OCI-LY3 (cell line): Measurements from ENCODE around the gene FBXO45.
"Not testable (repeated sequence)": the region's sequence is repeated elsewhere in the genome, so short reads cannot be mapped to it uniquely, and the experiment has no call there.

Experiments used
- EZH2phosphoT487 ChIP-seq: fragments of 200-600 bp; shearing (Covaris generic); IDR thresholded peaks from 2 replicates; pipeline ENCODE4 v1.6.1; 2018; ENCODE audit warnings: antibody characterized with exemption, mixed run types, low read depth
- TF ChIP-seq, protein P1 (sequence below): fragments of 200-600, 300-600 bp; sonication (generic); IDR thresholded peaks from 2 replicates; pipeline ENCODE4 v1.5.1; 2014; ENCODE audit warnings: antibody characterized with exemption, low read length, low read depth

GRCh38 chr3:196619627-196620026 is 51.2 kb downstream of the FBXO45 start:
- TF ChIP-seq, protein P1, sequence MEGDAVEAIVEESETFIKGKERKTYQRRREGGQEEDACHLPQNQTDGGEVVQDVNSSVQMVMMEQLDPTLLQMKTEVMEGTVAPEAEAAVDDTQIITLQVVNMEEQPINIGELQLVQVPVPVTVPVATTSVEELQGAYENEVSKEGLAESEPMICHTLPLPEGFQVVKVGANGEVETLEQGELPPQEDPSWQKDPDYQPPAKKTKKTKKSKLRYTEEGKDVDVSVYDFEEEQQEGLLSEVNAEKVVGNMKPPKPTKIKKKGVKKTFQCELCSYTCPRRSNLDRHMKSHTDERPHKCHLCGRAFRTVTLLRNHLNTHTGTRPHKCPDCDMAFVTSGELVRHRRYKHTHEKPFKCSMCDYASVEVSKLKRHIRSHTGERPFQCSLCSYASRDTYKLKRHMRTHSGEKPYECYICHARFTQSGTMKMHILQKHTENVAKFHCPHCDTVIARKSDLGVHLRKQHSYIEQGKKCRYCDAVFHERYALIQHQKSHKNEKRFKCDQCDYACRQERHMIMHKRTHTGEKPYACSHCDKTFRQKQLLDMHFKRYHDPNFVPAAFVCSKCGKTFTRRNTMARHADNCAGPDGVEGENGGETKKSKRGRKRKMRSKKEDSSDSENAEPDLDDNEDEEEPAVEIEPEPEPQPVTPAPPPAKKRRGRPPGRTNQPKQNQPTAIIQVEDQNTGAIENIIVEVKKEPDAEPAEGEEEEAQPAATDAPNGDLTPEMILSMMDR: not testable (repeated sequence)
- not testable (repeated sequence) for TF ChIP-seq EZH2phosphoT487
